Right cardiac atrium (tissue), 5 donors: Measurements from ENCODE around the gene NUP62. TPM values are rescaled to one million over a fixed set of nuclear protein-coding genes. Genes with fewer than 3 reads are reported as not detected.

Experiments used
- ATAC-seq, 2 donors: fragments of 200-7000 bp; cut with Tn5 transposase; one replicate each; pipeline versions ENCODE4 v1.8.0 to v1.9.1; 2020; ENCODE audit warnings: moderate library complexity in 2 of 2, mild to moderate bottlenecking in 1 of 2
- DNase-seq, 3 donors: peaks; one replicate each; pipeline ENCODE4 v3.0.0-alpha.2; 2020
- H3K27ac ChIP-seq: one replicate; pipeline ENCODE4 v1.5.1; 2013; ENCODE audit warnings: mild to moderate bottlenecking, low read length, control low read depth, moderate library complexity
- H3K27me3 ChIP-seq: one replicate; pipeline ENCODE4 v1.6.1; 2013; ENCODE audit not compliant: control insufficient read depth, insufficient read depth
- H3K4me1 ChIP-seq: one replicate; pipeline ENCODE4 v1.6.1; 2013; ENCODE audit warnings: low read length; ENCODE audit not compliant: control insufficient read depth, insufficient read depth
- H3K4me3 ChIP-seq: one replicate; pipeline ENCODE4 v1.5.1; 2013; ENCODE audit warnings: low read length, control low read depth
- H3K9me3 ChIP-seq: one replicate; pipeline ENCODE4 v1.6.1; 2013; ENCODE audit warnings: low read length; ENCODE audit not compliant: control insufficient read depth
- WGBS: extraction: QIAGEN DNeasy Blood & Tissue Kit; methylation state at CpG from one replicate; pipeline ENCODE4 v1.1.7; 2013; 5-methylcytosine and 5-hydroxymethylcytosine counted together
- intact Hi-C, 4 donors: fragments of 100-400 bp; cut with DNase I; formaldehyde crosslinking; loops; one replicate each; pipeline versions ENCODE4 v1.11.0 to v1.14.0; 2022 to 2023
- polyA plus RNA-seq: library from polyadenylated mRNA; stranded (reverse); fragments of 200-250 nt; gene quantifications from one replicate; pipeline ENCODE4 v1.2.3, GENCODE V29; 2013
- total RNA-seq, 4 donors: library from RNA; stranded (reverse); fragmentation: NEBNext Ultra II Directional; extraction: Animal tissue kit (Norgen Biotek cat#: 25700); gene quantifications; one replicate each; pipeline ENCODE4 v1.2.1, GENCODE V29; 2021
- donor health status: healthy with polysubstance abuse.
- donor health status: DM: no; HTN: yes; CAD: no.
- donor health status: DM: no; HTN: no; CAD: no.
- donor health status: DM: no; HTN: yes; CAD: no; lungs with severe emphysema.
- donor health status: DM: yes; HTN: yes; CAD: no.

The NUP62 gene
- total and polyA plus RNA-seq, 5 donors = 19.9 to 34.0 (median 29.2) TPM

DNA sequence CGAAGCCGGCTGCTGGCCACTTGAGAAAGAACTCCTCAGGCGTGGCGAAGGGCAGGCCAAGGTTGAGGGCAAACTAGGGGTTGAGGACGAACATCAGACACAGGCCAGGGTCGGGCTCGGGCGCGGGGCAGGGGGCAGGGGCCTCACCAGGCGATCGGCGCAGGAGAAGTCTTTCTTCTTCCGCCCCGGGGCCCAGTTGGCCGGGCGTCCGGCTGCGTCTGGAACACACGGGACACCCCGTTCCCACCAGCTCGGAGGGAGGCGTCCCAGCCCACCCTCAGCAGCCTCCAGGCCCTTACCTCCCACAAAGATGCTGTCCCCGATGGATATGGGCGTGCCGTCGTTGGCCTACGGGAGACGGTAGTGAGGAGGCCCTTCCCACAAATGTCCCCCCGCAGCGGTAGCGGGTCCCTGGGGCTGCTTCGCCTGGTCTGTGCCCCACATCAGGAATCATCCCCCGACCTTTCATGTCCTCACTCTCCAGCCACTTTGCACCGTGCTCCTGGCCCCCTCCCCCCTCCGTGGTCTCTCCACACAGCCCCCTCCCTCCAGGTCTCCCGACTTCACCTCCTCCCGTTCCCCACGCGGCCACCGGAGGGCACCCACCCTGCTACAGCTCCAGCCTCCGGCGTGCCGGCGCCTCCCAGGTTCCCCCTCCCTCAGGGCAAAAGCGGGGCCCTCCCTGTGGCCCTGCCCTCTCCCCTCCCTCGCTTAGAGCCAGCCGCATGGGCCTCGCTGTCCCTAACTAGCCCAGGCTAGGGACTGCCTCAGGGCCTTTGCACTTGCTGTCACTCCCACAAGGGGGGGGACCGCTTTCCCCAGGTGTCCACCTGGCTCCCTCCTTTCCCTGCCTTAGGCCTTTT, 66.7 kb downstream of the NUP62 start:
- Histone ChIP-seq H3K4me3 (no peak overlapping the region), H3K4me1 (peaks cover 2% of the 10 kb centered on the region), H3K9me3 (no peaks in the 10 kb centered on the region), H3K27ac (no peak overlapping the region), H3K27me3 (no peaks in the 10 kb centered on the region)
- intact Hi-C loops = loop anchor here in 2 of 4 donors (10.0 kb wide), 1 partner anchor 48 kb away; the partner anchor contains the start of genes FUZ (in 2 of the 2) and MED25 (in 2 of the 2)
- no peak for ATAC-seq
- 76% methylated on average over 49 of the region's 49 CpGs for WGBS
- peak; percentile 27 to 77 (median 70) for DNase-seq

DNA sequence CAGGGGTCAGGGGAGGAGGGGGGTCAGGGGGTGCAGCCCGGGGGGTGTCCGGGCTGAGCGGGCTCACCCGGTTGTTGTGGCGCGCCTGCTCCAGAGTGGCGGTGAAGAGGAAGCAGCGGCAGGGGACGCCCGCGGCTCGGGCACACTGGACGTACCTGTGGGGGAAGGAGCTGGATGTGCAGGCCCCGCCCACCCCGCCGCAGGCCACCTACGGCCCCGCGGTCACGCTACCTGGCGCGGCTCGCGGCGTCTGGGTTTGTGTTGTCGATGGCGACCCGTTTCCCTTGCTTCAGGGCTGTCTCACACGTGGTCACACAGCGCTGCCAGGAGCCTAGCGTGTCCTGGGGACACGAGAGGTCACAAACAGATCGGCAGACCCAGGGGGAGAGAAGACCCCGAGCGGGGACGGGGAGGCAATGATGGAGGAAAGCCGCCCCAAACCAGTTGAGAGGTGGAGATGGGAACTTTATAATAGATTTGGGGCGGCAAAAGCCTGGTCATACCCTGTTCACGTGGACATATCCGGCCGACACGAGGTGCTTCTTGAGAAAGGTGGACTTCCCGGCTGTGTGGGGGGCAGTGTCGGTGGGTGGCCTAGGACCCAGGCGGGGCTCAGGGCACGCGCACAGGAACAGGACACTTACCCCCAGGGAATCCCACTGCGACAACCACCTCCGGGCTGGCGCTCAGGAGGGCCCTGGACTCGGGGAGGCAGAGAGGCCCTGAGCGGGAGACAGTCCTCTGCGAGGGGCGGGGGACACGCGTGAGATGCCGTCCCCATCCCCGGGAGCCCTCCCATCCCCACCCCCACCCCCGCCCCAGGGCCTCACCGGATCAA, 67.5 kb downstream of the NUP62 start:
- Histone ChIP-seq H3K27me3 (no peaks in the 10 kb centered on the region), H3K9me3 (no peaks in the 10 kb centered on the region), H3K27ac (no peak overlapping the region), H3K4me3 (no peak overlapping the region), H3K4me1 (peaks cover 2% of the 10 kb centered on the region)
- intact Hi-C loops = loop anchor here in 2 of 4 donors (10.0 kb wide), 1 partner anchor 47 kb away; the partner anchor contains the start of genes FUZ (in 2 of the 2) and MED25 (in 2 of the 2)
- no peak for ATAC-seq
- 85% methylated on average over 60 of the region's 60 CpGs for WGBS
- peak; percentile 14 to 73 (median 69) for DNase-seq

DNA sequence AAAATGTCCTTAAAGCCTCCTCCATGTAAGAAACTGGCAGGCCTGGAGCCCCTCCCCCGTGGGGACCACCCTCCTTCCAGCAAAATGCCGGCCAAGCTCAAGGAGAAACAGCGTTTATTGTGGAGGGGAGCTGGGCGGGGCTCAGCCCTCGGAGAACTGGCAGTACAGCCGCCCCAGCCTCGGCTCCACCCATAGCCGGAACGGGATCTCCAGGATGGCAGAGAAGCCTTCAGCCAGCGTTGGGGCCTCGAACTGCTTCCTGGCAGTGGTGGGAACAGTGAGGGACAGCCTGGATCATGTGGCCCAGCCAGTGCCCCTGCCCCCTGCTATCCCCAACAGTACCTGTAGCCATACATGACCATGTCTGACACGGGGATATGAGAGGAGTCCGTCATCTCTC, 68.2 kb downstream of the NUP62 start:
- H3K27ac ChIP-seq = no peak overlapping the region
- intact Hi-C loops = loop anchor here in 2 of 4 donors (10.0 kb wide), 1 partner anchor 46 kb away; the partner anchor contains the start of genes FUZ (in 2 of the 2) and MED25 (in 2 of the 2)
- ATAC-seq (peak; percentile 26 to 27), DNase-seq (peak; percentile 80 to 94 (median 84))
- no peaks in the 10 kb centered on the region for H3K27me3 ChIP-seq
- peaks cover 2% of the 10 kb centered on the region for H3K4me1 ChIP-seq
- WGBS = 34% methylated on average over 13 of the region's 13 CpGs
- no peak overlapping the region for H3K4me3 ChIP-seq
- no peaks in the 10 kb centered on the region for H3K9me3 ChIP-seq

DNA sequence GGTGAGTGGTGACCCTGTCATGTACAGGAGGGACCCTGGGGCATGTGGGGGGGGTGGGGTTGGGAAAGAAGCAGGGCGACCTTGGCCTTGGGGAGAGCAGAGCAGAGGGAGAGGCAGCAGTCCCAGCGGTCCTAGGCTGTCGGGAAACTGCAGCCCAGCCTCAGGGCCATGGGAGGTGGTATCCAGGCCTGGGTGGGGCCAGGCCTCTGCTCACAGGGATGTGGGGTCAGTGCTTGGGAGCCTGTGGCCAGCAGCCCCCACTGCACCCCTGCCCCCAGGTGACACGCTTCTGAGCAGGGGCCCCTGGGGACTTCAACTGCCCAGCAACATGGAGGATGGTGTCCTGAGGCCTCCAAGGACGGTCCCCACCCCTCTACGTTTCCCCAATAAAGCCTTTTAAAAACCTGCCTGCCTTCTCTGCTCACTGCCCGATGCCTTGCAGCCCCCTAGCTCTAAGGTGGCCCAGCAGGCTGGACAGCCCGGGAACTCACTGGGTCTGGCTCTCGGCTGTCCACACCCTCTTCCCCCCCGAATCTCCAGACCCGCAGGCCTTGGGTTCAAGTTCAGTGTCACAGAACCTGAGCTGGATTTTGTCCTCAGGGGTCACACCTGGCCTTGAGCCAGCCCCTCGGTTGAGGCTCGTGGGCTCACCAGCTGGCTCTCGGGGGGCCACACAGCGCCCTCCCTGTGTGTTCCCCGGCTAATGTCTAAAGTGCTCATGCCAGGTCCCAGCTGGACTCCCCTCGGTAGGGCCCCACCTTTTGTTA, 68.8 kb downstream of the NUP62 start:
- DNase-seq = peak in 2 of 3 donors; percentile 52 to 61
- Histone ChIP-seq H3K27ac (no peak overlapping the region), H3K4me1 (peaks cover 2% of the 10 kb centered on the region), H3K9me3 (no peaks in the 10 kb centered on the region), H3K4me3 (no peak overlapping the region), H3K27me3 (no peaks in the 10 kb centered on the region)
- WGBS = 66% methylated on average over 17 of the region's 17 CpGs
- intact Hi-C loops = loop anchor here in 2 of 4 donors (10.0 kb wide), 1 partner anchor 46 kb away; the partner anchor contains the start of genes FUZ (in 2 of the 2) and MED25 (in 2 of the 2)
- no peak for ATAC-seq

DNA sequence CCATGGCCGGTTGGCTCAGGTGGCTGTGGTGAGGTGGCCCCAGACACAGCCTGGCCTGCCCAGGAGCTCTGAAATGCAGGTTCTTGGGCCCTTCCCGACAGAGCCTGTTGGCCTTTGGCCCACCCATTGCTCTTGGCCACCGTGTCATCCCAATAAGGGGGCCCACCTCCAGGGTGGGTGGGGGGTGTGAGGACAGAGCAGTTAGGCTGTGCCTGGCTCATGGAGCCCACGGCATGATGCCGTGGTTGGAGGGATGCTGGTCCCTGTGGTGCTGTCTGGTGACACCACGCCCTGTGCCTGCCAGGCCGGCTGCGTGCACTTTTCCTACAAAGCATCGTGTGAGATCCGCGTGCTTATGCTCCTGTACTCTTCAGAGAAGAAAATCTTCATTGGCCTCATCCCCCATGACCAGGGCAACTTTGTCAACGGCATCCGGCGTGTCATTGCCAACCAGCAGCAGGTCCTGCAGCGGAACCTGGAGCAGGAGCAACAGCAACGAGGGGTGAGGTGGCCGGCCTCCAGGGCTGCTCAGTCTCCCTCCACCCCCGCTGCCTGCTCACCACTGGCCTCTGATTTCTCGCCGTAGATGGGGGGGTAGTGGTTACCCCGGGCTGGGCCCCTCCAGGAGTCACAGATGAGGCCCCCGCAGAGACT, 69.5 kb downstream of the NUP62 start:
- H3K4me1 ChIP-seq = no peaks in the 10 kb centered on the region
- H3K27me3 ChIP-seq = no peaks in the 10 kb centered on the region
- ATAC-seq (no peak), DNase-seq (peak; percentile 18 to 61 (median 60))
- intact Hi-C loops = loop anchor here in 2 of 4 donors (10.0 kb wide), 2 partner anchors 45 to 175 kb away; partner anchors contain the start of genes FUZ (in 2 of the 2), MED25 (in 2 of the 2) and ADM5 (in 1 of the 2)
- H3K4me3 ChIP-seq = no peak overlapping the region
- no peak overlapping the region for H3K27ac ChIP-seq
- WGBS = 80% methylated on average over 22 of the region's 22 CpGs
- H3K9me3 ChIP-seq = no peaks in the 10 kb centered on the region

DNA sequence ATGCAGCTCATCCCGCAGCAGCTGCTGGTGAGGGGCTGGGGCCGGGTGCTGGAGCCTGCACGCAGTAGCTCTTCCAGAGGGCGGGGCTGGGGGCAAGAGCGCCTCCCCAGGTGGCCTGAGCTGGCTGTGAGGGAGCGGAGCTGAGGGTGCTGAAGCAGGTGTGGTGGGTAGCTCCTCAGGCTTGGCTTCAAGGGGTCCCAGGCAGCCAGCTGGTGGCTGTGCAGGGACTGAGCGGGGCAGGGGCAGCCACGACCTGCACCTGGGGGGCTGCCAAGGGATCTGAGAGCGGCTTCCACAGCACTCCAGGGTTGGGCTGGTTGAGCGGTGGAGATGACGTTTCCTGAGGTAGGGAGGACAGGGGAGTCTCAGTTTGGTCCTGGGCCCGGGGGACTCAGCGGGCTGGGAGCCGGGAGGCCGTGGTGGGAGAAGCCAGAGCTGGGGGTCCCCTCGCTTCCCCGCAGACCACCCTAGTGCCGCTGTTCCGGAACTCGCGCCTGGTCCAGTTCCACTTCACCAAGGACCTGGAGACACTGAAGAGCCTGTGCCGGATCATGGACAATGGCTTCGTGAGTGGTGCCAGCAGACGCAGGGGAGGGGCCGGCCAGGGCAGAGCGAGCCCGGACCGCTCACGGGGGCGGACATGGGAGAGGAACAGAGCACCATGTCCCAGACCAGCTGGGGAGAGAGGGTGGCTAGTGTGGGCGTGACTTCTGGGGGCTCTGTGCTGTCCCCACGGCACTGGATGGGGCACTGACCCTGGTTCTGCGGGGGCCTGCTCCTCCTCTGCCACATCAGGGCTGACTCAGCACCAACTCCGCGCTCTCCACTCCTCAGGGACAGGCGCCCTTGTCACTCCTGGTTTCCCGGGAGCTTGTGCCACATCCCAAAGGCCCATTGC, 71.0 kb downstream of the NUP62 start:
- WGBS = 80% methylated on average over 37 of the region's 37 CpGs
- Histone ChIP-seq H3K9me3 (no peaks in the 10 kb centered on the region), H3K27ac (no peak overlapping the region), H3K27me3 (no peaks in the 10 kb centered on the region), H3K4me1 (no peaks in the 10 kb centered on the region), H3K4me3 (no peak overlapping the region)
- DNase-seq (peak in 2 of 3 donors; percentile 56 to 68), ATAC-seq (no peak)
- intact Hi-C loops = loop anchor here in 1 of 4 donors (10.0 kb wide), 1 partner anchor 174 kb away; the partner anchor contains the start of gene ADM5

DNA sequence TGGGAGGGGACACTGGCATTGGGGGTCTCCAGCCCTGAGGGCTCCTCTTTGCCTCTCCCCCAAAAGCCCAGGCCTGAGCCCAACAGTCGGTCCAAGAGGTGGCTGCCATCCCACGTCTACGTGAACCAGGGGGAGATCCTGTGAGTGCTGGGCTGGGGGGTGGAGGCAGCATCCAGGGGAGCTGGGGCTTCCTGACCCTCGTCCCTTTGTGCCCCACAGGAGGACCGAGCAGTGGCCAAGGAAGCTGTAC, 71.5 kb downstream of the NUP62 start:
- WGBS = 75% methylated on average over 5 of the region's 5 CpGs
- H3K4me3 ChIP-seq = no peak overlapping the region
- H3K27ac ChIP-seq = no peak overlapping the region
- intact Hi-C loops = loop anchor here in 1 of 4 donors (10.0 kb wide), 1 partner anchor 173 kb away; the partner anchor contains the start of gene ADM5
- ATAC-seq = no peak
- H3K4me1 ChIP-seq = no peaks in the 10 kb centered on the region
- H3K9me3 ChIP-seq = no peaks in the 10 kb centered on the region
- H3K27me3 ChIP-seq = no peaks in the 10 kb centered on the region
- DNase-seq = no peak

DNA sequence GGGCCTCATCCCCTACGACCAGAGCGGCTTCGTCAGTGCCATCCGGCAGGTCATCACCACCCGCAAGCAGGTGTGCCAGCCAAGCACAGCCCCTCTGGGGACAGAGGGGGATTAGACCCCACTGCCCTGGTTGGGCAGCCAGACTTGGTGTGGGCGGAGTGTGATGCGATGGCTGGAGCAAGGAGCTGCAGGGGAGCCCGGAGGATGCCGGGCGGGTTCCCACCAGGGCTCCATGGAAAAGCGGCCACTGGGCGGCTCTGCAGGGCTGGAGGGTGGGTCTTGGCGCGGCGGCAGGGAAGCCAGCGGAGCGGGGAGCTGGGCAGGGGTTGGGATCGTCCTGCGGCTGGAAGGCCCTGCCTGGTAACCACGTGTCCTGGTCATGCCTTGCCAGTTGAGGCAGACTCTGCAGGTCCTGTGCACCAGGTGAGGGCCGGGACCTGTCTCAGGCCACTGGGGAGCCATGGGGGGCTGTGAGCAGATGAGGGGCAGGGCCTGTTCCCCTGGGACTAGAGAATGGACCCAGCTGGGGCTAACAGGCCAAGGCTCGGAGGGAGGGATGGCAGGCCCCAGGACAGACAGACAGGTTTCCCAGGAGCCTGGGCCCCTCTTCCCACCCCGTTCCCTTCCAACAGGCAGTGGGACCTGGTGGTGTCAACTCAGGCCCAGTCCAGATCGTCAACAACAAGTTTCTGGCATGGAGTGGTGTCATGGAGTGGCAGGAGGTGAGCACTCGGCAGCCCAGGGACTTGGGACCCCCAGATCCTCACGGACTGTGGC, 72.1 kb downstream of the NUP62 start:
- intact Hi-C loops = loop anchor here in 1 of 4 donors (10.0 kb wide), 1 partner anchor 172 kb away; the partner anchor contains the start of gene ADM5
- DNase-seq = peak in 2 of 3 donors; percentile 48 to 68
- Histone ChIP-seq H3K4me3 (no peak overlapping the region), H3K27ac (no peak overlapping the region), H3K27me3 (no peaks in the 10 kb centered on the region), H3K4me1 (peaks cover 5% of the 10 kb centered on the region), H3K9me3 (no peaks in the 10 kb centered on the region)
- ATAC-seq = no peak
- WGBS = 92% methylated on average over 26 of the region's 26 CpGs
